SKM-1 (cell line): ENCODE data around the gene ANP32E.
"Not testable (repeated sequence)": the region's sequence is repeated elsewhere in the genome, so short reads cannot be mapped to it uniquely, and the experiment has no call there.

ENCODE experiments used
- DNase-seq: peaks from one replicate; lab custom pipeline; 2025; ENCODE audit not compliant: unreplicated experiment; lab: John Stamatoyannopoulos, UW

ANP32E gene

GRCh38 chr1:150214099-150214756 is 21.7 kb downstream of the ANP32E start:
- not testable (repeated sequence) for DNase-seq

- DNase-seq: no peak
These were observed 22.5 kb downstream of the ANP32E start for GRCh38 chr1:150213170-150214098.

- DNase-seq: no peak
These were observed 23.8 kb downstream of the ANP32E start for GRCh38 chr1:150212070-150212469.

- DNase-seq: no peak
These were observed 25.2 kb downstream of the ANP32E start for GRCh38 chr1:150210706-150211105.

- DNase-seq: no peak
These were observed 25.8 kb downstream of the ANP32E start for GRCh38 chr1:150210091-150210490.

- DNase-seq: not testable (repeated sequence)
These were observed 27.5 kb downstream of the ANP32E start for GRCh38 chr1:150208460-150208859.

GRCh38 chr1:150207281-150207971 is 28.5 kb downstream of the ANP32E start:
- no peak for DNase-seq

GRCh38 chr1:150196417-150196816 is 39.5 kb downstream of the ANP32E start:
- no peak for DNase-seq

GRCh38 chr1:150194381-150195031 is 41.4 kb downstream of the ANP32E start:
- no peak for DNase-seq

- DNase-seq: no peak
These were observed 43.9 kb downstream of the ANP32E start for GRCh38 chr1:150192012-150192411.

GRCh38 chr1:150187560-150187931 is 48.4 kb downstream of the ANP32E start:
- no peak for DNase-seq

- DNase-seq: peak; percentile 80
These were observed 48.9 kb downstream of the ANP32E start for GRCh38 chr1:150186789-150187559.

GRCh38 chr1:150186438-150186788 is 49.5 kb downstream of the ANP32E start:
- not testable (repeated sequence) for DNase-seq

- no peak for DNase-seq
These were observed 50.4 kb downstream of the ANP32E start for GRCh38 chr1:150185481-150185880.

- DNase-seq: no peak
These were observed 52.9 kb downstream of the ANP32E start for GRCh38 chr1:150183061-150183460.

- no peak for DNase-seq
These were observed 53.7 kb downstream of the ANP32E start for GRCh38 chr1:150182247-150182646.

GRCh38 chr1:150180474-150180873 is 55.4 kb downstream of the ANP32E start:
- no peak for DNase-seq

GRCh38 chr1:150179867-150180266 is 56.0 kb downstream of the ANP32E start:
- DNase-seq: no peak

GRCh38 chr1:150178548-150178947 is 57.4 kb downstream of the ANP32E start:
- DNase-seq: peak; percentile 70

- no peak for DNase-seq
These were observed 59.3 kb downstream of the ANP32E start for GRCh38 chr1:150176593-150176992.
